HEK293T (cell line): Measurements from ENCODE around the gene SLC25A29.

Source experiments
- ARNT ChIP-seq: fragments of 450-650 bp; IDR thresholded peaks from 2 replicates; pipeline ENCODE4 v1.6.1; 2017; ENCODE audit warnings: mild to moderate bottlenecking
- ELF4 ChIP-seq: fragments of 450-650 bp; IDR thresholded peaks from 2 replicates; pipeline ENCODE4 v1.6.1; 2017; ENCODE audit warnings: antibody characterized with exemption
- FOXM1 ChIP-seq: fragments of 450-650 bp; IDR thresholded peaks from 2 replicates; pipeline ENCODE4 v1.6.1; 2017; ENCODE audit warnings: mild to moderate bottlenecking, borderline replicate concordance
- SP1 ChIP-seq: fragments of 450-650 bp; IDR thresholded peaks from 2 replicates; pipeline ENCODE4 v1.6.1; 2017
- TARDBP ChIP-seq: fragments of 450-650 bp; IDR thresholded peaks from 2 replicates; pipeline ENCODE4 v1.6.1; 2016
- TF ChIP-seq, protein P1 (sequence below): fragments of 450-650 bp; IDR thresholded peaks from 2 replicates; pipeline ENCODE4 v1.6.1; 2016

DNA sequence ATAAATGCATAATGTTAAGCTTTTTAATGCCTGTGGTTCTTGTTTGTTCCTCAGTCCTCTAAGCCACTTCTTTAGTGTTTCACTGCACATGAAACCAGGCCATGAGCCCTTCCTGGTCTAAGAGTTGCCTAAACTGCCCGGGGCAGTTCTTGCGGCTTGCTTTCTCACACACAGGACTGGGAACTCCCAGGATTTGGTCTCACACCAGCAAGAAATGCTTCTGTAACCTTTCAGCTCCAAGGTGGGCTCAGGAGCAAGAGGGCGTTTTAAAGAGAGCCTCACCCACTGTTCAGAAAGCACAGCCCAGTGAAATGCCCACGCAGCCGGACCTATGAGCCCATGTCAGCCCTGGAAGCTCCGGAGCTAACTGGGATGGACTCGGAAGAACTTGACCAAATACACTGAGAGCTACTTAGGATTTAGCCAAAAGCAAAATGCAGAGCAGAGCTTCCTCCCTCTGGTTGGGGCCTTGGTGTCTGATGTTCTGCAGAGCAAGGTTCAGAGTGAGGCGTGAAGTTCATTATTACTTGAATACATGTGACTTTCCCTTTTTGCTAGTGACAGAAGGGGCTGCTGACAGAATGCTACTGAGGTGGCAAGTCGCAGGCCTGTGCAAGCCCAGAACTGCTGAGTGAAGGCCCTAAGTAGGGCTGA, 23.4 kb downstream of the SLC25A29 start:
- TF ChIP-seq TARDBP (no peak), ARNT (no peak), SP1 (no peak), ELF4 (no peak), FOXM1 (no peak)
- TF ChIP-seq, protein P1, sequence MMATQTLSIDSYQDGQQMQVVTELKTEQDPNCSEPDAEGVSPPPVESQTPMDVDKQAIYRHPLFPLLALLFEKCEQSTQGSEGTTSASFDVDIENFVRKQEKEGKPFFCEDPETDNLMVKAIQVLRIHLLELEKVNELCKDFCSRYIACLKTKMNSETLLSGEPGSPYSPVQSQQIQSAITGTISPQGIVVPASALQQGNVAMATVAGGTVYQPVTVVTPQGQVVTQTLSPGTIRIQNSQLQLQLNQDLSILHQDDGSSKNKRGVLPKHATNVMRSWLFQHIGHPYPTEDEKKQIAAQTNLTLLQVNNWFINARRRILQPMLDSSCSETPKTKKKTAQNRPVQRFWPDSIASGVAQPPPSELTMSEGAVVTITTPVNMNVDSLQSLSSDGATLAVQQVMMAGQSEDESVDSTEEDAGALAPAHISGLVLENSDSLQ, result no peak
